HG03439 (cell line): Measurements from ENCODE around the gene TBCC.

Experiments
- ATAC-seq: cut with Tn5 transposase; IDR thresholded peaks from one replicate; pipeline ENCODE4 v1.9.1; 2021; ENCODE audit warnings: mild to moderate bottlenecking, moderate library complexity; ENCODE audit not compliant: unreplicated experiment

Gene TBCC

DNA sequence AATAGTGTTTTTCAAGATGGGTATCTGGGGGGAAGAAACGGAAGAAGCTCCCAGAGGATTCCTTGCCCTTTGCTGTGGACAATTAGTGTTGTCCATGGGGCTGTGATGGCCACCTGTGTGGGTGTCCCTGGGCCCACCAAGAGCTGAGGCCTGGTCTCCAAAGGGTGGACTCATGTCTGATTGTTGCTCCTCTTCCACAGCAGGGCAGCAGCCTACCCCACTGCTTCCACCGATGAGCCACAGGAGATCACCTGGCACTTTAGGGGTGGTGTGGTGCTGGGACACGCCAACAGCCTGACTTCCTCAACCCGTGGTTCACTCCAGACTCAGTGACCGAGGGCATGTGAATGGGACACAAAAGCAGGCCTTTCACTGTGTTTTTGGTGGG lies 48.6 kb downstream of the TBCC start:
- no peak for ATAC-seq

DNA sequence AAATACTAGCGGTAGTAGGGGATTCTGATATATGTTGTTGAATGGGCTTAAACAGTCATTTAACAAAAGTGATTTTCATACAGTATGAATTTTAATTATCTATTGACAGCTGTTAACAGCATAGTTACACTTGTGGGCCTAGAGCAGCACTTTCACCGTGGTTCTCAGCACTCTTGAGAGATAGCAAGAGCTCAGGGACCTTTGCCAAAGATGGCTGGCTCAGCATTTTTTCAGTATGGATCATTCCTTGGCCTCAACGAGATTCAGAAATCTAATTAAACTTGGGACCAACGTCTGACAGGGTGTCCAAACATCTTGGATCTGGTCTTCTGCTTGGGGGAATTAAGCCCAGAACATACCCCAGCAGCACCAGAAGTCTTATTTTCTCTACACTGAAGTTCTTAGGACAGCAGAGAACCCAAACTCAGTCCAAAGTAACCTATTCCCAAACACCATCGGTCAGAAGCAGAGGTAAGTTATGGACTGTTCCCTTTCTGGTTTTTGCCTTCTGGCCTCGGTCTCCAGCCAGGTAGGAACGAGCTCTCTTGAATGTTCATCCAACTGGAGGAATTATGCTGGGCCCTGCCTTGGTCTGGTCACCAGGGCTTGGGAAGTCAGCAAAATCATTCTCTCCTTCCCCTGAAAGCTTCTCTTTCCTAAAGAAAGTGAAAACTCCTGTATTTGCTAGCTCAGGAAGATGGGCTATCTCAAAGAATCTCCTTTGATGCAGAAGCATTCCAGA lies 49.2 kb downstream of the TBCC start:
- no peak for ATAC-seq

DNA sequence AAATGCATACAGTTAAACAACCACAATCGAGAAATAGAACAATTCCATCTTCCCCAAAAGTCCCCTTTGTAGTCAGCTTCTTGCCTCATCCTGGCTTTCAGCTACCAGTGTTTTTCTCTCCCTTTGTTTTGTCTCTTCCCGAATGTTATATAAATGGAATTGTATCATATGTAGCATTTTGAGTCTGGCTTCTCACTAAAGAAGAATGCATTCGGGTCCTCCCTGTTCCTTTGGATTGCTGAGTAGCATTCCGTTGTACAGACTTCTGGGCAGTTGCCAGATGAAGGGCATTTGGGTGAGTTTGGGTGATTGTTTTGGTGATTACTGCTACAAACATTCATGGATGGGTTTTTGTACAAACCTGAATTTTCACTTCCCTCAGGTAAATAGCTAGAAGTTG lies 51.3 kb downstream of the TBCC start:
- ATAC-seq, result no peak
